Hindlimb muscle (tissue), 1 donor: Measurements from ENCODE around the gene OAS1. TPM values are rescaled to one million over a fixed set of nuclear protein-coding genes. Genes with fewer than 3 reads are reported as not detected.
"Not testable (repeated sequence)": the region's sequence is repeated elsewhere in the genome, so short reads cannot be mapped to it uniquely, and the experiment has no call there.

Experiments
- DNase-seq: peaks from one replicate; pipeline ENCODE4 v3.0.0-alpha.2; 2013
- polyA plus RNA-seq: library from polyadenylated mRNA; unstranded; fragments of 120-200 nt; gene quantifications from one replicate; pipeline ENCODE4 v1.2.1, GENCODE V29; 2013; ENCODE audit not compliant: insufficient read length

OAS1 gene
- polyA plus RNA-seq, 1 donor = 5.2 TPM

GRCh38 chr12:112900298-112901145, 6.2 kb upstream of the OAS1 start:
- DNase-seq = no peak

- no peak for DNase-seq
These were observed 5.5 kb upstream of the OAS1 start for GRCh38 chr12:112901271-112901670.

- no peak for DNase-seq
These were observed 2.2 kb upstream of the OAS1 start for GRCh38 chr12:112904571-112904970.

GRCh38 chr12:112905451-112906089, 1.2 kb upstream of the OAS1 start:
- DNase-seq = no peak

- DNase-seq = no peak
These were observed 824 bp downstream of the OAS1 start for GRCh38 chr12:112907415-112908157.

GRCh38 chr12:112908548-112908947, 1.8 kb downstream of the OAS1 start:
- no peak for DNase-seq

GRCh38 chr12:112909693-112910092, 2.9 kb downstream of the OAS1 start:
- DNase-seq = no peak

GRCh38 chr12:112913038-112913688, 6.4 kb downstream of the OAS1 start:
- DNase-seq = no peak

- not testable (repeated sequence) for DNase-seq
These were observed 7.1 kb downstream of the OAS1 start for GRCh38 chr12:112913888-112914287.

GRCh38 chr12:112916270-112916669, 9.5 kb downstream of the OAS1 start:
- DNase-seq = no peak

GRCh38 chr12:112919121-112919520, 12.4 kb downstream of the OAS1 start:
- no peak for DNase-seq

GRCh38 chr12:112924986-112925385, 18.2 kb downstream of the OAS1 start:
- DNase-seq = no peak

GRCh38 chr12:112926416-112927033, 19.8 kb downstream of the OAS1 start:
- not testable (repeated sequence) for DNase-seq

GRCh38 chr12:112927475-112927874, 20.7 kb downstream of the OAS1 start:
- no peak for DNase-seq

GRCh38 chr12:112927925-112928324, 21.2 kb downstream of the OAS1 start:
- no peak for DNase-seq

GRCh38 chr12:112928978-112929377, 22.2 kb downstream of the OAS1 start:
- no peak for DNase-seq

- DNase-seq = no peak
These were observed 23.0 kb downstream of the OAS1 start for GRCh38 chr12:112929715-112930114.

GRCh38 chr12:112930350-112930749, 23.6 kb downstream of the OAS1 start:
- no peak for DNase-seq

- no peak for DNase-seq
These were observed 25.8 kb downstream of the OAS1 start for GRCh38 chr12:112932485-112933128.

- no peak for DNase-seq
These were observed 26.4 kb downstream of the OAS1 start for GRCh38 chr12:112933129-112933505.

GRCh38 chr12:112936264-112936663, 29.5 kb downstream of the OAS1 start:
- DNase-seq = no peak

- DNase-seq = no peak
These were observed 30.2 kb downstream of the OAS1 start for GRCh38 chr12:112936927-112937326.
